Endothelial cell of umbilical vein (primary cell): ENCODE data around the gene THSD4. TPM values are rescaled to one million over a fixed set of nuclear protein-coding genes. Genes with fewer than 3 reads are reported as not detected.

ENCODE experiments used
- BruUV-seq: library from RNA; stranded (reverse); fragments of 400-500 nt; replicated peaks from 2 replicates; lab custom pipeline; 2021; lab: Mats Ljungman, UMichigan
- CTCF ChIA-PET: fragments of 300-600, 350-600 bp; sonication (Branson Sonifier 250); formaldehyde crosslinking; loops from one replicate; lab custom pipeline; 2021; ENCODE audit warnings: antibody characterized with exemption, inconsistent platforms; lab: Charles Lee
- POLR2A ChIA-PET: fragments of 300-600, 350-600 bp; sonication (Branson Sonifier 250); formaldehyde crosslinking; loops from one replicate; lab custom pipeline; 2021; ENCODE audit warnings: antibody characterized with exemption, inconsistent platforms; lab: Charles Lee
- DNase-seq: peaks from one replicate; pipeline ENCODE4 v3.0.0-alpha.2; 2011; ENCODE audit warnings: low read depth, low spot score
- FAIRE-seq: peaks from 2 replicates; lab custom pipeline; 2011; peaks lifted over from hg19 to GRCh38; lab: Jason Lieb, UNC
- H2AFZ ChIP-seq: 2 replicates; pipeline ENCODE4 v1.6.0; 2012; ENCODE audit warnings: low read depth, low read length, control low read depth, inconsistent platforms
- H3K27ac ChIP-seq: 2 replicates; pipeline ENCODE4 v1.5.1; 2011; ENCODE audit warnings: low read depth, mild to moderate bottlenecking, control low read depth, low read length, moderate library complexity; ENCODE audit not compliant: insufficient read depth
- H3K27me3 ChIP-seq, 2 experiments: 2 replicates each; pipeline versions ENCODE4 v1.6.0 to v1.6.1; 2011; ENCODE audit warnings: low read length in 2 of 2, mixed read lengths in 1 of 2; ENCODE audit not compliant: control insufficient read depth in 2 of 2, insufficient read depth in 2 of 2
- H3K36me3 ChIP-seq, 2 experiments: 2 replicates in 1 of 2; 3 replicates in 1 of 2; pipeline ENCODE4 v1.5.1; 2011; ENCODE audit warnings: low read length in 2 of 2, mild to moderate bottlenecking in 1 of 2, moderate library complexity in 1 of 2; ENCODE audit not compliant: control insufficient read depth in 2 of 2, insufficient read depth in 2 of 2; ENCODE audit errors: extremely low read depth in 1 of 2
- H3K4me1 ChIP-seq: 3 replicates; pipeline ENCODE4 v1.5.1; 2011; ENCODE audit warnings: mild to moderate bottlenecking, low read length; ENCODE audit not compliant: control insufficient read depth, insufficient read depth; ENCODE audit errors: extremely low read depth
- H3K4me2 ChIP-seq: 2 replicates; pipeline ENCODE4 v1.6.1; 2011; ENCODE audit warnings: low read length, control low read depth, mixed read lengths; ENCODE audit not compliant: insufficient read depth
- H3K4me3 ChIP-seq, 3 experiments: fragments of 200-600 bp in 1 of 3; sonication (generic), shearing (Covaris generic) in 1 of 3; replicated peaks in 1 of 3; 2 replicates each; pipeline ENCODE4 v1.5.1; 2011 to 2016; ENCODE audit warnings: control low read depth in 3 of 3, low read length in 3 of 3, mild to moderate bottlenecking in 2 of 3, inconsistent platforms in 1 of 3, low read depth in 1 of 3, moderate library complexity in 1 of 3; ENCODE audit not compliant: insufficient read depth in 1 of 3
- H3K79me2 ChIP-seq: 2 replicates; pipeline ENCODE4 v1.6.0; 2012; ENCODE audit warnings: low read length, inconsistent platforms; ENCODE audit not compliant: control insufficient read depth, insufficient read depth
- H3K9ac ChIP-seq: replicated peaks from 2 replicates; pipeline ENCODE3; 2011; ENCODE audit warnings: low read length, control low read depth; ENCODE audit not compliant: insufficient read depth; ENCODE audit errors: extremely low read depth
- H3K9me1 ChIP-seq: replicated peaks from 3 replicates; pipeline ENCODE4 v1.6.0; 2011; ENCODE audit warnings: mild to moderate bottlenecking, low read length; ENCODE audit not compliant: control insufficient read depth, insufficient read depth; ENCODE audit errors: extremely low read depth
- H3K9me3 ChIP-seq: replicated peaks from 2 replicates; pipeline ENCODE4 v1.5.1; 2012; ENCODE audit warnings: low read length, inconsistent platforms; ENCODE audit not compliant: control insufficient read depth, insufficient read depth
- H4K20me1 ChIP-seq: replicated peaks from 2 replicates; pipeline ENCODE3; 2011; ENCODE audit warnings: mild to moderate bottlenecking, low read length; ENCODE audit not compliant: control insufficient read depth, insufficient read depth; ENCODE audit errors: extremely low read depth
- EZH2 ChIP-seq: IDR thresholded peaks from 2 replicates; pipeline ENCODE4 v1.6.1; 2012; ENCODE audit warnings: borderline replicate concordance, low read depth, mild to moderate bottlenecking, moderate library complexity, low read length, inconsistent platforms; ENCODE audit not compliant: severe bottlenecking
- FOS ChIP-seq: IDR thresholded peaks from 2 replicates; pipeline ENCODE4 v1.6.1; 2011; ENCODE audit warnings: mild to moderate bottlenecking, low read length, moderate library complexity, borderline replicate concordance; ENCODE audit not compliant: insufficient read depth
- GATA2 ChIP-seq: IDR thresholded peaks from 2 replicates; pipeline ENCODE4 v1.7.0; 2011; ENCODE audit warnings: low read depth, mild to moderate bottlenecking, moderate library complexity, mixed read lengths, low read length; ENCODE audit not compliant: insufficient read length, insufficient read depth
- JUN ChIP-seq: IDR thresholded peaks from 2 replicates; pipeline ENCODE4 v1.6.1; 2011; ENCODE audit warnings: borderline replicate concordance, low read depth; ENCODE audit not compliant: insufficient read length, insufficient read depth
- MYC ChIP-seq: IDR thresholded peaks from one replicate; pipeline ENCODE4 v1.6.1; 2011; ENCODE audit warnings: mild to moderate bottlenecking, low read depth, low read length
- POLR2A ChIP-seq: IDR thresholded peaks from 2 replicates; pipeline ENCODE4 v1.6.1; 2012; ENCODE audit warnings: low read depth, mild to moderate bottlenecking, control low read depth, low read length
- POLR2AphosphoS5 ChIP-seq: IDR thresholded peaks from 2 replicates; pipeline ENCODE4 v1.6.1; 2012; ENCODE audit warnings: low read depth, mild to moderate bottlenecking, control low read depth, low read length, moderate library complexity; ENCODE audit not compliant: insufficient read depth
- dilution Hi-C: fragments of 300-500 bp; cut with MboI; formaldehyde crosslinking; loops from one replicate; pipeline ENCODE4 v1.15.0; 2019; ENCODE audit warnings: low sequenced_read_pairs; ENCODE audit not compliant: extremely low pct_ligation_motif_present
- intact Hi-C: fragments of 100-400 bp; cut with micrococcal nuclease; formaldehyde crosslinking; loops from one replicate; pipeline ENCODE4 v1.10.0; 2022
- polyA plus RNA-seq, 4 experiments: library from polyadenylated mRNA; depleted of rRNA in 3 of 4; stranded (reverse) in 3 of 4; unstranded in 1 of 4; fragments of >200 nt; gene quantifications; 2 replicates each; pipeline versions ENCODE4 v1.2.1 to v1.2.3, GENCODE V29; 2011 to 2012; ENCODE audit warnings: missing spikeins in 1 of 4
- total RNA-seq: library from RNA; stranded (reverse); gene quantifications from 2 replicates; pipeline ENCODE4 v1.2.3, GENCODE V29; 2021
- TF ChIP-seq, protein P1 (sequence below), 2 donors: IDR thresholded peaks; 1 replicate in 1 of 2; 2 replicates in 1 of 2; pipeline ENCODE4 v1.5.1; 2011; ENCODE audit warnings: low read length in 2 of 2, mild to moderate bottlenecking in 2 of 2, moderate library complexity in 2 of 2, control low read depth in 1 of 2, inconsistent platforms in 1 of 2, low read depth in 1 of 2; ENCODE audit not compliant: insufficient read depth in 1 of 2; ENCODE audit errors: extremely low read depth in 1 of 2
- TF ChIP-seq, protein P2 (sequence below): IDR thresholded peaks from 2 replicates; pipeline ENCODE4 v1.6.1; 2011; ENCODE audit not compliant: insufficient read depth, insufficient read length

The THSD4 gene
- total and polyA plus RNA-seq, 2 donors (not counting 3 experiments of a cell fraction or from before 2014, with no cell fraction given), result 9.9 to 25.4 TPM

DNA sequence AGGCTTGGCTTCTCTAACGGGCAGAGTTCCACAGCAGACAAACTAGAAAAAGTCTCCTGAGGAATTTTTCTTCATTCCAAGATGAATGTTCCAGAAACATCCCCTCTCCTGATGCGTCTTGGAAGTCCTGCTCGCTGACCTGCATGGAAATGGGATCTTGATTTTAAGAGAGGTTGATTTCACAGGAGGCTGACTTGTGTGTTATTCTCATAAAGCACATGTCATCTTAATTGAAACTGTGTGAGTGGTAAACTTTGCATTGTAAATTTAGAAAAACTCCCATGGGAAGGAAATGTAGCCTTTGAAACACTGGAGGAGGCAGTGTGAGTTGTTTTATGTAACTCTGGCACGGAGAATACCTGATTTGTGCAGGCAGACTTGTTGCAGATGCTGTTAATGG is 357.3 kb downstream of the THSD4 start:
- no peaks in the 10 kb centered on the region for H3K4me1 ChIP-seq
- CTCF ChIA-PET, result no interaction called here
- no peaks in the 10 kb centered on the region for H3K9me1 ChIP-seq
- no TSS peak for BruUV-seq
- no peaks in the 10 kb centered on the region for H4K20me1 ChIP-seq
- H3K36me3 ChIP-seq, result no peaks in the 10 kb centered on the region
- POLR2A ChIA-PET, result no interaction called here
- DNase-seq, result no peak
- dilution Hi-C loops, result no loop called here
- H3K9ac ChIP-seq, result no peak overlapping the region
- H3K9me3 ChIP-seq, result no peaks in the 10 kb centered on the region
- FAIRE-seq, result no peak
- no peaks in the 10 kb centered on the region for H3K79me2 ChIP-seq
- no peak overlapping the region for H3K27ac ChIP-seq
- intact Hi-C loops, result no loop called here
- no peaks in the 10 kb centered on the region for H3K27me3 ChIP-seq
- H2AFZ ChIP-seq, result no peak overlapping the region
- H3K4me3 ChIP-seq, result no peak overlapping the region
- TF ChIP-seq JUN, result no peak
- no peak for TF ChIP-seq MYC
- TF ChIP-seq, protein P1, sequence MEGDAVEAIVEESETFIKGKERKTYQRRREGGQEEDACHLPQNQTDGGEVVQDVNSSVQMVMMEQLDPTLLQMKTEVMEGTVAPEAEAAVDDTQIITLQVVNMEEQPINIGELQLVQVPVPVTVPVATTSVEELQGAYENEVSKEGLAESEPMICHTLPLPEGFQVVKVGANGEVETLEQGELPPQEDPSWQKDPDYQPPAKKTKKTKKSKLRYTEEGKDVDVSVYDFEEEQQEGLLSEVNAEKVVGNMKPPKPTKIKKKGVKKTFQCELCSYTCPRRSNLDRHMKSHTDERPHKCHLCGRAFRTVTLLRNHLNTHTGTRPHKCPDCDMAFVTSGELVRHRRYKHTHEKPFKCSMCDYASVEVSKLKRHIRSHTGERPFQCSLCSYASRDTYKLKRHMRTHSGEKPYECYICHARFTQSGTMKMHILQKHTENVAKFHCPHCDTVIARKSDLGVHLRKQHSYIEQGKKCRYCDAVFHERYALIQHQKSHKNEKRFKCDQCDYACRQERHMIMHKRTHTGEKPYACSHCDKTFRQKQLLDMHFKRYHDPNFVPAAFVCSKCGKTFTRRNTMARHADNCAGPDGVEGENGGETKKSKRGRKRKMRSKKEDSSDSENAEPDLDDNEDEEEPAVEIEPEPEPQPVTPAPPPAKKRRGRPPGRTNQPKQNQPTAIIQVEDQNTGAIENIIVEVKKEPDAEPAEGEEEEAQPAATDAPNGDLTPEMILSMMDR (IDR thresholded peaks at IDR 0.05; ENCODE audit: extremely low read depth in 1 of 2, insufficient read depth in 1 of 2, low read depth in 1 of 2, low read length in 2 of 2), result no peak
- TF ChIP-seq EZH2, result no peak
- TF ChIP-seq, protein P2, sequence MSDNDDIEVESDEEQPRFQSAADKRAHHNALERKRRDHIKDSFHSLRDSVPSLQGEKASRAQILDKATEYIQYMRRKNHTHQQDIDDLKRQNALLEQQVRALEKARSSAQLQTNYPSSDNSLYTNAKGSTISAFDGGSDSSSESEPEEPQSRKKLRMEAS, result no peak
- TF ChIP-seq POLR2AphosphoS5, result no peak
- TF ChIP-seq FOS, result no peak
- TF ChIP-seq GATA2, result no peak
- no peak for TF ChIP-seq POLR2A
- H3K4me2 ChIP-seq, result no peak overlapping the region
